ENCODE measurements around the gene TMA7.
"Not testable (repeated sequence)": the region's sequence is repeated elsewhere in the genome, so short reads cannot be mapped to it uniquely, and the experiment has no call there.

Gene TMA7

DNA sequence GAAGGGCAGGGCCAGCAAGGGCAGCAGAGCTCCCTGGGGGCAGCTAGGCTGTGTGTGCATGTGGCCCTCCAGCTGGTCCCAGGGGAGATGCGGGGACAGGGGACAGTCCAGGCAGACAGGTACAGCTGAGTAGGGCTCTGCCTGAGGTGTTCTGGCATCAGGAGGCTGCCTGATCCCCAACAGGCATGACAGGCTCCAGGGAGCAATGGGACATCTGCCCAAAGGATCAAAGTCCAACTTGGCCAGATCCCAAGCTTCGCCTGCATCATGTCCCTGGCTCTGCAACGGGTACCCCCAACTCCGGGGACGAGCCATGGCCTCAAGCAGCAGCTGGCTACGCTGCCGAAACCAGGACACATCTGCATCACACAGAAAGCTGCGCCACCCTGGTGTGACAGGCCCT, 28.3 kb downstream of the TMA7 start:
- no peak for DNase-seq (ENCODE audit: low read depth)

DNA sequence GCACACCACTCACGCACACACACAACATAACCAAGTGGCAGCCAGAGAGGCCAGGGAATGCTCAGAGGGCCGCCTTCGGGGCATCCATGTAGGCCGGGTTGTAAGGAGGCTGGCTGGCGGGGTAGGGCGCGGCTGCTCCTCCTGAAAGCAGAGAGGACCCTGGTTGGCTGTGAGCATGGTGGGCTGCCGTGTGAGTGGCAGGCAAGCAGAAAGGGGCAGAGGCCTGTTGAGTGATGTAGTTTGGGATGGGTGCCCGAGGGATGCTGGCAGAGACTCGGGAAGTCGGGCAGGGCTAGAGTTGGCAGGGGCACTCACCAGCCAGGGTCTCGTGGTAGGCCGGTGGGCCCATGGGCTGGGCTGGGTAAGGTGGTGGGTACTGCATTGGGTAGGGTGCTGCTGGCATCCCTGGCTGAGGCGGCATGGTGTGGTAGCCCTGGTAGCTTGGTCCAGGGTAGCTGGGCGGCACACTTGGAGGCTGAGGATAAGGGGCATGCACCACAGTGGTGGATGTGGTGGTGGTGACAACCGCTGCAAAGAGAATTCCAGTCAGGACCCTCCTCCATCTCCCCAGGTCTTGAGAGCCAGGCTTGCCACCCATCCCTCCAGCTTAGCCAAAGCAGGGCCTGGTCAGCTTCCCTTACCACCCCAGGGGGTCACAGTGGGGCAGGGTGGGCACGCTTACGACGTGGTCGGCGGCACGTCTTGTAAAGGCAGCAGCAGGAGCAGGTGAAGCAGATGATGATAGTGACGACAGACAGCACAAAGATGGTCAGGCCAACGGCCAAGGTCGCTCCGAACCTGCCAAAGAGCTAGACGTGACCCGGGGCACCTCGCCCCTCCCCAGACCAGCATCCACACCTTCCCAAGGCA, 29.2 kb downstream of the TMA7 start:
- DNase-seq (ENCODE audit: low read depth), result no peak

DNA sequence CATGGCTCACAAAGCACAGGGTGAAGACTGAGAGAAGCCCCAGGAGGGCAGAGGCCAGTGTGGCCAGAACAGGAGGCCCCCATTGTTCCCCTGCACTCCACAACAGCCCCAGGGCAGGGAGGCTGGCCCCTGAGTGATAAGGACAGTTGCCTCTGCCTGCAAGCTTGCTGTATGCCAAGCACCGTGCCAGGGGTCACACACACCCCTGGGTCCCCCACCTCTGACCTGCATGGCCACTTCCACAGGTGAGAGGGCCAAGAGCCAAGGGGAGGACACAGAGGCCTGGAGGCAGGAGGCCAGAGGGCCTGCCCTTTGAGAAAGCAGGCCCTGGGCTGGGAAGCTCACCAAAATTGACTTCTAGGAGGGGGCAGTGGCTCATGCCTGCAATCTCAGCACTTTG, 30.2 kb downstream of the TMA7 start:
- no peak for DNase-seq (ENCODE audit: low read depth)

DNA sequence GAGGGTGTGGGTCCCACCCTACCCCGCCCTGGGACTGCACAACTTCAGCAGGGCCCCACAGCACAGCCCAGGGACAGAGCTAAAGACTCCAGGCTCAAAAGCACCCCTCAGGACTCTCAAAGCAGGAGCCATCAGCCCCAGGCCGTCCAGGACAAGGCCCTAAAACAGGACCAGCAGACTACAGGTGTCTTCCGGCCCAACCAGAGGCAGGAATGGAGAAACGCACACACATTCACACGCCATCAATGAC, 32.5 kb downstream of the TMA7 start:
- DNase-seq (ENCODE audit: low read depth), result no peak

DNA sequence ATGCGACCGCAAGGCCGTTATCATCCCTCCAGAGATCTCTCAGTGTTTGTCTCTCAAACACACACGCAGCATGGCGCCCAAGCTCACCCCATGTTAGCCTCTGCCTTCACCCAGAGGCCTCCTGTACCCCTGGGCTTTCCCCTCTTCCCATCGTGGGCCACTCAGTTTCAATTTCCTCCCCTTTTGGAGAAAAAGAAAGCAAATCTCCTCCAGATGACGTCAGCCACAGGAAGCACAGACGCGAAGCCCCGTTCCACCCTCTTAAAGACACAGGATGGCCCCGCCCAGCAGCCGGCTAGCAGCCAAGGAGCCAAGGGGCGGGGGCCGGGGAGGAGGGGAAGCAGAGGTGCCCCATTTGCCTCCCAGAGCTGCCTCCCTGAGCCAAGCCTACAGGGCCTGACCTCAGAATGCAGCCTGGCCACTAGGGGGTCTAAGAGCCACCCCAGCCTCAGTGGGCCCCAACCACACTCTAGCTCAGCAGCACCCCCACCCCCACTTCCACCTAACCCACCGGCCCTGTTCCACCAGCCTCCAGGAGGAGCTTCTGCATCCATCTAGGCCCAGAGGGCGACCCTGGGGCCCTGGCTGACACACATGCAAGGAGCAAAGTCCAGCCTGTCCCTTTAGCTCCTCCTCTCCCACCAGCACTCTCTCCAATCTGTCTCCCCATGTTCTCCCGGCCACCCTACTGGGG, 33.0 kb downstream of the TMA7 start:
- peak; percentile 90 for DNase-seq (ENCODE audit: low read depth)

DNA sequence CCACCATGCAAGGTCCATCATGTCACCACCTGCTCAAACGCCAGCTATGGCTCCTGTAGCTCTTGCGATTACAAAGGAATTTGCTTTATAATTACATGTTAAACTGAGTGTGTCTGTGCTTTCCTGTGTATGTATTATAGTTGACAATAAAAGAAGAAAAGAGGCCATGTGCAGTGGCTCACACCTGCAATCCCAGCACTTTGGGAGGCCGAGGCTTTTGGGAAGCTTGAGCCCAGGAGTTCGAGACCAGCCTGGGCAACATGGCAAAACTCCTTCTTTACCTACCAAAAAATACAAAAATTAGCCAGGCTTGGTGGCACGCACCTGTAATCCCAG, 33.5 kb downstream of the TMA7 start:
- no peak for DNase-seq (ENCODE audit: low read depth)

DNA sequence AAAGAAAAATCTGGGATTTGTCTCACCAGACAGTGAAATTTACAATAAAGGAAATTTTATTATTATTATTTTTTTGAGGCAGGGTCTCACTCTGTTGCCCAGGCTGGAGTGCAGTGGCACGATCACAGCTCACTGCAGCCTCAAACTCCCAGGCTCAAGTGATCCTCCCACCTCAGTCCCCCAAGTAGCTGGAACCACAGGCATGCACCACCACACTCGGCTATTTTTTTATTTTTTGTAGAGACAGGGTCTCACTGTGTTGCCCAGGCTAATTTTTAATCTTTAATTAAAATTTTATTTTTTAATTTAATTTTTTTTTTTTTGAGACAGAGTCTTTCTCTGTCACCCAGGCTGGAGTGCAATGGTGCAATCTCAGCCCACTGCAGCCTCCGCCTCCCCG, 34.0 kb downstream of the TMA7 start:
- not testable (repeated sequence) for DNase-seq (ENCODE audit: low read depth)

DNA sequence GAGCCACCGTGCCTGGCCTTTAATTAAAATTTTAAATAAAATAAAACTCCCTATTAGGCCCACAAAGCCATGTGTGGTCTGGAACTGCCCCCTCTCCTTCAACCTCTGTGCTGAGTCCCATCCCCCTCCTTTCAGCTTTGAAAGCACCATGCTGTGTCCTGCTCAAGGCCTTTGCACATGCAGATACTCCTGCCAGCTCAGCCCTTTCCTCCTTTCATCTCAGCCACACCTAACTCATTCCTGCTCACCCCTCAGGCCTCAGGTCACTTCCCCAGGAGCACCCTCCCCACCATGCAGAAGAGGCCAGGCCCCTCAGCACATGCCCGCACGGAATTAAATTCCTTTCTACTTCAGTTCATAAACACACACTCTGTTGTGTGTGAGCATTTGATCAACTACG, 34.6 kb downstream of the TMA7 start:
- no peak for DNase-seq (ENCODE audit: low read depth)

DNA sequence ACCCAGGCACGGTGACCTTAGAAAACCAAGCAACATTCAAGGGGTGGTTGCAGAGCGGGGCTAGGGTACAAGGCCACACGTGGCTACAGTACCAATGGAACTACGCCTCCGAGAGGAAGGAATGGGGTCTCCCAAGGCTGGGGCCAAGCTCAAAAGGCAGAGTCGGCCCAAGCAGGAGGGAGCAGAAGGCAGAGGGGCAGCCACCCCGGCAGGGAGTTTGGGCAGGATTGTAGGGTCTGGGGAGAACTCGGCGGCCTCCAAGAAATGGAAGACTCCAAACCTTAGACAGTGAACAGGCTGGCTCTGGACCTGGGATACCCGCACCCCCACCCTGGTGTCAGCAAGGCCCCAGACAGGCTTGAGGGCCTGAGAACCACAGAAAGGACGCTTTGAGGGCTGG, 35.1 kb downstream of the TMA7 start:
- no peak for DNase-seq (ENCODE audit: low read depth)

DNA sequence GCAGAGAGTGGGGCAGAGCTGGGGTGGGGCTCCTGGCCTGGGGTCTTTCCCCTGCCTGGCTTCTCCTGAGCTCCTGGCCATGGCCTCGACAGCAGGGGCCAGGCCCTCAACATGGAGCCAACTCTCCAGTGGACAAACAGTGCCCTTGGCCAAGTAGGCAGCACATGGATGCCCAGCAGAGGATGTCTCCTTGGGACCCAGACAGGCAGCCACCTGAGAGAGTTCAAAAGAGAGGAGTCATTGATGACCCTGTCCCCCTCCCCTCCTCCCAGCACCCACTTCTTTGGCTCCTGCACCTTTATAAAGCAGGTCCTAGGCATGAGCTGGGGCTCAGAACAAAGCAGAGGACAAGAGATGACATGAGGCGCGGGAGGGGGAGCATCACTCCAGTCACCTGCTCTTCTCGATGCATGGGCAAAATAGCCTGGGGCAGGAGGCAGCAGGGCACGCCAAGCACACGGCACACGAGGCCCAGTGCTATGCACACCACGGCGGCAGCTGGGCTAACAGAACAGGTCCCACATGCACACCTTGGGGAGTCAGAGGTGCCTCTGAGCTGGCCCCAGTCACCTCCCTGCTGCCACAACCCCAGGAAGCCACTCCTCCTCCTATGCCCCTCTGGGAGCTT, 36.5 kb downstream of the TMA7 start:
- DNase-seq (ENCODE audit: low read depth), result no peak

DNA sequence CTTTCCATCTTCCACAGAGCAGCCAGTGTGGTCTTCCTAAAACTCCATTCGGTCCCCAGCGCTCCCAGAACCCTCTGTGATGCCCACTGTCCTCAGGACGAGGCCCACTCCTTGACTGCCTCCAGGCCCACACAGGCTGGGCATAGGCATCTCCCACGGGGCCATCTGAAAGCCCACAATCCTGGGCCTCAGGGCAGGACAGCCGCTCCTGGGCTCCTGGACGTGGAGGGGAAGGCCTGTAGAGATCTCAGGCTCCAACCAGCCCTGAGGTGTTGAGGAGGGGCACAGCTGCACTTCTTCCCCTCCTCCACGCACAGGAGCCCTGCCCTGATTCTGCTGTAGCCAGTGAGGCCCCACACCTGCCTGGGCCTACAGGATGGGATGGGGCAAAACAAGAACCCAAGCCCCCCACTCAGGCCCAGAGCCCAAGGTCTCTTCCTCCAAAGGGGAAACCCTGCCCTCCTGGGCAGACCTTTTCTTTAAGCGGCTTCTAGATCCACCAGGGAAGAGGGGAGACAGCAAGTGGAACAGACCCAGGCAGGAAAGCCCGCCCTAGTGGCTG, 38.0 kb downstream of the TMA7 start:
- DNase-seq (ENCODE audit: low read depth), result no peak

DNA sequence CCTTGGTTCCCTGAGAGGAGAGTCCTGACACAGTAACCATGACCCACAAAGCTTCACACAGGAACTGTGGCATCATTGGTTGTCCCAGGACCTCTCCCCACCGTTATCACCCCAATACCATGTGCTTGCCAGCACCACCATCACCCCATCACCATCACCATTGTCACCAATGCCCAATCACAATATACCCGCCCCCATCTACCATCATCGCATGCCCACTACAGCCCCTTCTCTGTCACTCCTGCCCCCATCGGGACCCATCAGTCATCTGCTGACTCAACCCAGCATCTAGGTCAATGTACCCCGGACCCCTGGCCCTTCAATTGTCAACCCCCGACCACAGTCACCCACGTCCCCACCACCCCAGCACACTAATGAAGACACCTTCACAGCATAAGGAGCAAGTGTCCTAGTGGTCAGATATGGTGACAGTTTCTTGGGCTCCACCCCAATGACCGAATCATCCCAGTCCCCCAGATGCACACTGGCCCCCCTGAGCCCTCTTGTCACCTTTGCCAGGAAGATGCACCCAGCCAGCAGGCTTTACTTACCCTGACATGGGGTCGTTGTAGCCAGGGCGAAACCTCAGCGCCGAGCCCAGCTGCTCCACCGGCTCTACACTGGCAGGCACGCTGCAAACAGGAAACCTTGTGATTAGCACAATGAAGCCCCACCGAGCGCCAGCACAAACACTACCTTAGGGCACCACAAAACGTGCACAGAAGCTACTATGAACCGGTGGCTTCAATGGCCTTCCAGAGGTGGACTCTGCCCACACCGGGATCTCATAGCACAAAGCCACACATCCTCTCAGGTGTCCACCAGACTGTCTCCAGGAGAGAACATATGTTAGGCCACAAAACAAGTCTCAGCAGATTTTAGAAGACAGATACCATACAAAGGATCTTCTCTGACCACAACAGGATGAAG, 38.8 kb downstream of the TMA7 start:
- peak; percentile 33 for DNase-seq (ENCODE audit: low read depth)

DNA sequence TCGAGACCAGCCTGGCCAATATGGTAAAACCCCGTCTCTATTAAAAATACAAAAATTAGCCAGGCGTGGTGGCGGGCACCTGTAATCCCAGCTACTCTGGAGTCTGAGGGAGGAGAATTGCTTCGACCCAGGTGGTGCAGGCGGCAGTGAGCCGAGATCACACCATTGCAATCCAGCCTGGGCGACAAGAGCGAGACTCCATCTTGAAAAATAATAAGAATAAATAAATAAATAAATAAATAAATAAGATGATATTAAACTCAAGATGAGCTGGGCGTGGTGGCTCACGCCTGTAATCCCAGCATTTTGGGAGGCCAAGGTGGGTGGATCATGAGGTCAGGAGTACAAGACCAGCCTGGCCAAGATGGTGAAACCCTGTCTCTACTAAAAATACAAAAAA, 40.8 kb downstream of the TMA7 start:
- not testable (repeated sequence) for DNase-seq (ENCODE audit: low read depth)

DNA sequence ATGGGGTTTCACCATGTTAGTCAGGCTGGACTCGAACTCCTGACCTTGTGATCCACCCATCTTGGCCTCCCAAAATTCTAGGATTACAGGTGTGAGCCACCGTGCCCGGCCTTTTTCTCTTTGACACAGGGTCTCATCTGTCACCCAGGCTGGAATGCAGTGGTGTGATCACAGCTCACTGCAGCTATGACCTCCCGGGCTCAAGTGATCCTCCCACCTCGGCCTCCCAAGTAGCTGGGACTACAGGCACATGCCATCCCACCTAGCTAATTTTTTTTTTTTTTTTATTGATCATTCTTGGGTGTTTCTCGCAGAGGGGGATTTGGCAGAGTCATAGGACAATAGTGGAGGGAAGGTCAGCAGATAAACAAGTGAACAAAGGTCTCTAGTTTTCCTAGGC, 42.8 kb downstream of the TMA7 start:
- DNase-seq (ENCODE audit: low read depth), result not testable (repeated sequence)

DNA sequence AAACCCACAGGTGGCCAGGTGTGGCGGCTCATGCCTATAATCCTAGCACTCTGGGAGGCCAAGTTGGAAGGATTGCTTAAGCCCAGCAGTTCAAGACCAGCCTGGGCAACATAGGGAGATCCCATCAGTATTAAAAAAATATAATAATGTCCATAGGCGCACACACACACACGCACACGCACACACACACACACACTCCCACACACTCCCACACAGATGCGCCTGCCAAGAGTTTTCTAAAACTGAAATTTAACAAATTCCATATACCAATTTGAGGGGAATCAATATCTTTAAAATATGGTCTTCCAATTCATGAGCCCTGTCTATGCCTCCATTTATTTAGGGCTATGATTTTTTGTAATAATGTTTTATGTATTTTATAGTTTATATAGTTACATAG, 46.9 kb downstream of the TMA7 start:
- DNase-seq (ENCODE audit: low read depth), result no peak

DNA sequence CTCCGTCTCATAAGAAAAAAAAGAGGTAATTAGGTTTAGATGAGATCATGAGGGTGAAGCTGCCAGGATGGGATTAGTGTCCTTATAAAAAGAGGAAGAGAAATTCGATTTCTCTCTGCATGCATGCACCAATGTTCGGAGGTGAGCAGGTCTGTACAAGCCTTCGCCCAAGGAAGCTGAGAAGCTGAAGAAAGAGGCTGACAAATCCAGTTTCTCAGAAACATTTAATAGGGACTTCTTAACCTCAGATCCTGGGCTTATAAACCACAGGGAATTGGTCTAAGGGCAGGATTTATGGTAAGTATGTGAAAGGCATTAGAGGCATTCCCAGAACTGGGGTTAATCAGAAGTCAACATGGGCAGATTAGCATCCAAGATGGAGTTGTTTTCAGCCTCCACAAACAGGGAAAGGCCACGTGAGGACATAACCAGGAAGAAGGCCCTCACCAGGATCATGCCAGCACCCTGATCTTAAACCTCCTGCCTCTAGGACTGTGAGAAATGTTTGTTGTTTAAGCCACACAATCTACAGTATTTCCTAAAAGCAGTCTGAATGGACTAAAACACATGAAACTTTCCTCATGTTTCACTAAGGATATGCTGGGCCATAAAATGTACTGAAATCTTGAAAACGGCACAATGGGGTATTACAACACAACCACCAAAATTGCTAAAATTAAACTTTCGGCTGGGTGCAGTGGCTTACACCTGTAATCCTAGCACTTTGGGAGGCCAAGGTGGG, 52.6 kb downstream of the TMA7 start:
- no peak for DNase-seq (ENCODE audit: low read depth)

DNA sequence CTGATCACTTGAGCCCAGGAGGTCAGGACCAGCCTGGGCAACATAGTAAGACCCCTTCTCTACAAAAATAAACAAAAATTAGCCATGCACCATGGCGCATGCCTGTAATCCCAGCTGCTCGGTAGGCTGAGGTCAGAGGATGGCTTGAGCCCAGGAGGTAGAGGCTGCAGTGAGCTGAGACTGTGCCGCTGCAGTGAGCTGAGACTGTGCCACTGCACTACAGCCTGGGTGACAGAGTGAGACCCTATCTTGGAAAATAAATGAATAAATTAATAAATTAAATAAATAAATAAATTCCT, 53.1 kb downstream of the TMA7 start:
- no peak for DNase-seq (ENCODE audit: low read depth)
